Measurements from ENCODE around the gene CFAP410. TPM values are rescaled to one million over a fixed set of nuclear protein-coding genes. Genes with fewer than 3 reads are reported as not detected.

Gene CFAP410
- total and polyA plus RNA-seq, 2 of the 8 experiments (the other 6 are each of a cell fraction or from before 2014, with no cell fraction given): 10.6 to 12.0 TPM

- Histone ChIP-seq H2BK15ac (ENCODE audit: low read length) (no peak overlapping the region), H3K9ac (replicated peaks in 1 of 4; ENCODE audit: extremely low read depth in 1 of 4, low read depth in 3 of 4, low read length in 3 of 4) (no peak overlapping the region), H4K8ac (ENCODE audit: extremely low read depth, insufficient read depth, low read length) (no peak overlapping the region), H2AK5ac (ENCODE audit: low read depth, low read length) (no peak overlapping the region), H3K56ac (replicated peaks; ENCODE audit: insufficient read length, low read depth, low read length) (no peak overlapping the region), H3K27ac (ENCODE audit: low read depth, low read length) (no peak overlapping the region), H3K4me2 (ENCODE audit: insufficient read depth in 1 of 2, low read depth in 2 of 2, low read length in 2 of 2) (no peak overlapping the region), H3K23me2 (ENCODE audit: low read depth, low read length) (no peaks in the 10 kb centered on the region; the same call in 1 of the 2 replicates), H4K20me1 (replicated peaks in 1 of 2; ENCODE audit: control insufficient read depth in 1 of 2, insufficient read depth in 2 of 2, low read length in 2 of 2) (no peaks in the 10 kb centered on the region), H3K23ac (ENCODE audit: insufficient read length) (no peak overlapping the region), H3K79me2 (ENCODE audit: control insufficient read depth in 1 of 2, insufficient read depth in 2 of 2, low read length in 2 of 2) (no peaks in the 10 kb centered on the region), H3K79me1 (ENCODE audit: low read depth, low read length) (no peaks in the 10 kb centered on the region), H2BK5ac (ENCODE audit: low read depth, low read length) (no peak overlapping the region), H3K4ac (replicated peaks; ENCODE audit: insufficient read length, low read depth, low read length) (no peak overlapping the region), H4K5ac (ENCODE audit: insufficient read length, low read depth, low read length) (no peak overlapping the region), H3K18ac (ENCODE audit: extremely low read depth, low read length) (no peak overlapping the region), H2BK12ac (ENCODE audit: low read depth, low read length) (no peak overlapping the region), H4K91ac (replicated peaks; ENCODE audit: insufficient read length, low read length) (no peak overlapping the region), H2BK20ac (ENCODE audit: low read length) (no peak overlapping the region), H3K27me3 (replicated peaks in 1 of 4; ENCODE audit: control insufficient read depth in 3 of 4, extremely low read depth in 1 of 4, insufficient read depth in 3 of 4, low read length in 3 of 4) (peaks cover 0 to 23% (median 16%) of the 10 kb centered on the region in 4 experiments; a peak in 5 of 7 replicates), H3K36me3 (ENCODE audit: control insufficient read depth in 2 of 4, insufficient read depth in 4 of 4, low read length in 3 of 4) (no peaks in the 10 kb centered on the region), H2BK120ac (replicated peaks; ENCODE audit: low read depth, low read length) (no peak overlapping the region), H2AFZ (ENCODE audit: low read length) (no peak overlapping the region), H3K4me1 (replicated peaks in 1 of 4; ENCODE audit: control insufficient read depth in 3 of 4, insufficient read depth in 4 of 4, low read length in 3 of 4) (peaks cover 0 to 11% (median 5%) of the 10 kb centered on the region in 4 experiments; a peak in 5 of 7 replicates), H3K9me3 (ENCODE audit: insufficient read depth in 2 of 2, low read depth in 1 of 2, low read length in 1 of 2) (no peaks in the 10 kb centered on the region), H3K14ac (ENCODE audit: insufficient read length) (no peak overlapping the region), H3K4me3 (ENCODE audit: extremely low read depth in 1 of 4, insufficient read depth in 2 of 4, low read depth in 3 of 4, low read length in 4 of 4) (no peak overlapping the region)
- no peak for DNase-seq (ENCODE audit: low read depth in 1 of 2, low spot score in 2 of 2)
- CTCF ChIA-PET (ENCODE audit: partially characterized antibody): no interaction called here
- 84% methylated on average over 21 of the region's 24 CpGs; no CpG with 5 or more reads in 1 of the 2 experiments for WGBS, 2 experiments (ENCODE audit: extremely low coverage in 1 of 2, insufficient coverage in 1 of 2, insufficient read length in 1 of 2, insufficient replicate concordance in 2 of 2, low coverage in 1 of 2, low lambda C conversion rate in 2 of 2, missing lambda C conversion rate in 1 of 2)
- no peak for FAIRE-seq
- POLR2A ChIA-PET (ENCODE audit: partially characterized antibody): no interaction called here
- TF ChIP-seq ATF3 (IDR thresholded peaks at IDR 0.05; ENCODE audit: insufficient read depth, low read depth, low read length) (no peak), POLR2A (IDR thresholded peaks at IDR 0.05; ENCODE audit: control extremely low read depth in 1 of 2, low read depth in 2 of 2, low read length in 2 of 2) (no peak), RAD21 (IDR thresholded peaks at IDR 0.05 in 1 of 2, conservative IDR thresholded peaks at IDR 0.05 in 1 of 2; ENCODE audit: low read depth in 2 of 2, low read length in 2 of 2) (no peak), ASH2L (IDR thresholded peaks at IDR 0.05; ENCODE audit: low read length) (no peak), NANOG (IDR thresholded peaks at IDR 0.05; ENCODE audit: insufficient read depth, low read depth, low read length, poor library complexity, severe bottlenecking) (no peak), BRCA1 (IDR thresholded peaks at IDR 0.05; ENCODE audit: low read depth, low read length) (no peak), KDM1A (IDR thresholded peaks at IDR 0.05; ENCODE audit: borderline replicate concordance, low read length) (no peak), TAF1 (IDR thresholded peaks at IDR 0.05; ENCODE audit: low read depth, low read length) (no peak), JUN (IDR thresholded peaks at IDR 0.05; ENCODE audit: low read depth, low read length) (no peak), POU5F1 (IDR thresholded peaks at IDR 0.05; ENCODE audit: low read depth, low read length) (no peak), FOSL1 (IDR thresholded peaks at IDR 0.05; ENCODE audit: insufficient read depth, low read depth, low read length) (no peak), BACH1 (IDR thresholded peaks at IDR 0.05; ENCODE audit: low read length) (no peak)
Measured at GRCh38 chr21:44289381-44290010, 49.7 kb downstream of the CFAP410 start.

Data from H1 (cell line).